Cardiac muscle cell (in vitro differentiated cells and primary cell): Measurements from ENCODE around the gene TMEM145. TPM values are rescaled to one million over a fixed set of nuclear protein-coding genes. Genes with fewer than 3 reads are reported as not detected.

Experiments used
- DNase-seq, 2 donors: peaks; one replicate each; pipeline versions ENCODE4 v3.0.0 to v3.0.0-alpha.2; 2010 to 2017; ENCODE audit warnings: low read depth in 1 of 2, low spot score in 1 of 2
- H3K27ac ChIP-seq: fragments of 200-600 bp; sonication (generic); 2 replicates; pipeline ENCODE4 v1.5.1; 2016
- H3K27me3 ChIP-seq: fragments of 200-600 bp; sonication (generic); 2 replicates; pipeline ENCODE4 v1.6.0; 2016; ENCODE audit warnings: control low read depth
- H3K36me3 ChIP-seq: fragments of 200-600 bp; sonication (generic); 2 replicates; pipeline ENCODE4 v1.5.1; 2016; ENCODE audit warnings: control low read depth
- H3K4me1 ChIP-seq: fragments of 200-600 bp; sonication (generic); 2 replicates; pipeline ENCODE4 v1.8.1; 2017; ENCODE audit warnings: low read depth, mild to moderate bottlenecking, mixed run types
- H3K4me3 ChIP-seq: fragments of 200-600 bp; sonication (generic); 2 replicates; pipeline ENCODE4 v1.5.1; 2016; ENCODE audit warnings: mild to moderate bottlenecking
- H3K9me3 ChIP-seq: fragments of 200-600 bp; sonication (generic); 2 replicates; pipeline ENCODE4 v1.5.1; 2017; ENCODE audit warnings: low read depth, mild to moderate bottlenecking, control low read depth
- polyA plus RNA-seq: library from polyadenylated mRNA; unstranded; fragments of >200 nt; fragmentation: Nextera tagmentation; extraction: Ambion mirVana; gene quantifications from 2 replicates; pipeline ENCODE4 v1.2.1, GENCODE V29; 2016
- total RNA-seq: library from RNA; depleted of rRNA; stranded (reverse); fragments of >200 nt; gene quantifications from 2 replicates; pipeline ENCODE4 v1.2.3, GENCODE V29; 2016
- TF ChIP-seq, protein P1 (sequence below): IDR thresholded peaks from 2 replicates; pipeline ENCODE4 v1.5.1; 2012; ENCODE audit warnings: low read depth, mild to moderate bottlenecking, low read length

TMEM145 gene
- total and polyA plus RNA-seq, 2 experiments from 2014 or later: 3.7 to 3.8 TPM

DNA sequence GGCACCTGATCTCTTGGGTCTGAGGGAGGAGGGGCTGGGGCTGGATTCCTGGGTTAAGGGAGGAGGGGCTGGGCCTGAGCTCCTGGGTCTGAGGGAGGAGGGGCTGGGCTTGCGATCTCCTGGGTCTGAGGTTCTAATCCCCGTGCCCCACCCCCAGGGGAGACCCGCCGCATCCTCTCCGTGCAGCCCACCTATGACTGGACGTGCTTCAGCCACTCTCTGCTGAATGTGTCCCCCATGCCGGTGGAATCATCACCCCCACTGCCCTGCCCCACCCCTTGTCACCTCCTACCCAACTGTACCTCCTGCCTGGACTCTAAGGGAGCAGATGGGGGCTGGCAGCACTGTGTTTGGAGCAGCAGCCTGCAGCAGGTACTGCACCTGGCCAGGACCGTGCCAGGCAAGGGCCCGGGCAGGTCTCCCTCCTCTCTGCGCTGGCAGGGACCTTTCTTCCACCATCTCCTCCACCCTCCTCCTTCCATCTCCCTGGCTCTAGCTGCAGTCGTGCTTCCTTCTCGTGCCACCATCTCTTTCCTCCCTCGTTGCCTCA lies 49.9 kb downstream of the TMEM145 start:
- H3K9me3 ChIP-seq: no peaks in the 10 kb centered on the region
- TF ChIP-seq, protein P1, sequence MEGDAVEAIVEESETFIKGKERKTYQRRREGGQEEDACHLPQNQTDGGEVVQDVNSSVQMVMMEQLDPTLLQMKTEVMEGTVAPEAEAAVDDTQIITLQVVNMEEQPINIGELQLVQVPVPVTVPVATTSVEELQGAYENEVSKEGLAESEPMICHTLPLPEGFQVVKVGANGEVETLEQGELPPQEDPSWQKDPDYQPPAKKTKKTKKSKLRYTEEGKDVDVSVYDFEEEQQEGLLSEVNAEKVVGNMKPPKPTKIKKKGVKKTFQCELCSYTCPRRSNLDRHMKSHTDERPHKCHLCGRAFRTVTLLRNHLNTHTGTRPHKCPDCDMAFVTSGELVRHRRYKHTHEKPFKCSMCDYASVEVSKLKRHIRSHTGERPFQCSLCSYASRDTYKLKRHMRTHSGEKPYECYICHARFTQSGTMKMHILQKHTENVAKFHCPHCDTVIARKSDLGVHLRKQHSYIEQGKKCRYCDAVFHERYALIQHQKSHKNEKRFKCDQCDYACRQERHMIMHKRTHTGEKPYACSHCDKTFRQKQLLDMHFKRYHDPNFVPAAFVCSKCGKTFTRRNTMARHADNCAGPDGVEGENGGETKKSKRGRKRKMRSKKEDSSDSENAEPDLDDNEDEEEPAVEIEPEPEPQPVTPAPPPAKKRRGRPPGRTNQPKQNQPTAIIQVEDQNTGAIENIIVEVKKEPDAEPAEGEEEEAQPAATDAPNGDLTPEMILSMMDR: no peak
- H3K36me3 ChIP-seq: peaks cover 8% of the 10 kb centered on the region
- DNase-seq: no peak
- H3K27ac ChIP-seq: no peak overlapping the region
- H3K4me3 ChIP-seq: no peak overlapping the region
- H3K4me1 ChIP-seq: peaks cover 21% of the 10 kb centered on the region
- H3K27me3 ChIP-seq: no peaks in the 10 kb centered on the region

DNA sequence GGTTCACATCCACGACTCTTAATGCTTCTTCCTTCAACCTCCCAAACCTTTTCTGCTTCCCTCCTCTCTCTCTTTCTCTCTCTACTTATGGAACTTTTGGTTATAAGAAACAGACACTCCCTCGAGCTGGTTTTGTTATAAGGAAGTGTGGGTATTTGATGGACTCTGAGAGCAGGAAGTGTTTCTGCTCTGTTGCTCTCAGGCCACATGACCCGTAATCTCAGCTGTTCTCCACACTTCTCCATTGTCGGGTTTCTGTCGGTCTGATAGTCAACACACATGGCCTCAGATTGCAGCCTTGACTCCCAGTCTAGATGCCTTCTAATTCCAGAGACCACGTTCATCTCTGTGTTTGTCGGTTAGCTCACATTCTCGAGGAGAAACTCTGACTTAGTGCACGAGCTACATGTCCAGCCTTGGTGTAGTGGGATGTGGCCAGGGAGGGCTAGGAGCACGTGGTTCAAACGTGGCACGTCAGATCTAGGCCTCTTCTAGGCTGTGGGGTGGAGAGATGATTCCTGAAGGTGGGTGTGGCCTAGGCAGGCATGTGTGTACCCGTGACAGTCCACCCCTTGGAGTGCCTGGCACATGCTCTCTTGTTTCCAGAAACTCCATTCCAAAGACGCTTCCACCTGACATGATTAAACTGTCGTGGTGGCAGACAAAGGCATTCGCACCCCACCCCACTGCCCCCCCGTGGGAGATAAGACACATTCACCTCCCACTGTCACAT lies 50.7 kb downstream of the TMEM145 start:
- Histone ChIP-seq H3K9me3 (no peaks in the 10 kb centered on the region), H3K4me3 (no peak overlapping the region), H3K36me3 (peaks cover 8% of the 10 kb centered on the region), H3K4me1 (peaks cover 21% of the 10 kb centered on the region), H3K27ac (no peak overlapping the region), H3K27me3 (no peaks in the 10 kb centered on the region)
- DNase-seq: no peak
- TF ChIP-seq, protein P1: no peak

DNA sequence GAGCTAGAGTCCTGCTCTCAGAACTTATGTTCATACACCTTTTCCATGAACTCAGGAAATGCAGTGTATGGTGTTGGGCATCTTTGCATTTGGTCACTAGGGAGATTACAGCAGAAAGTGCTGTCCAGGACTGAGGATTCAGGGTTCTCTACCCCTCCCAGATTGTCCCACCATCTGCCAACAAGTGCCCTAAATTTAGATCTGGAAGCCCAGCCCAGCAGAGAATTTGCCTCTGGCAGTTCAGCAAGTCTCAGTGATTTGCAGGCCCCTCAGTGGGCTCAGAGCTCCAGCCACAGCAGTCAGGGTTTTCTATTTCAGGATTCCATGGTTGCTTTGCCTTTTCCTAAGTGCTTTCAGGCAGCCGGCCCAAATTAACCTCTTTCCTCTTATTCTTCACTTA lies 53.6 kb downstream of the TMEM145 start:
- H3K4me1 ChIP-seq: peaks cover 21% of the 10 kb centered on the region
- peak in 1 of 2 donors; percentile 78 for DNase-seq
- no peak overlapping the region for H3K4me3 ChIP-seq

DNA sequence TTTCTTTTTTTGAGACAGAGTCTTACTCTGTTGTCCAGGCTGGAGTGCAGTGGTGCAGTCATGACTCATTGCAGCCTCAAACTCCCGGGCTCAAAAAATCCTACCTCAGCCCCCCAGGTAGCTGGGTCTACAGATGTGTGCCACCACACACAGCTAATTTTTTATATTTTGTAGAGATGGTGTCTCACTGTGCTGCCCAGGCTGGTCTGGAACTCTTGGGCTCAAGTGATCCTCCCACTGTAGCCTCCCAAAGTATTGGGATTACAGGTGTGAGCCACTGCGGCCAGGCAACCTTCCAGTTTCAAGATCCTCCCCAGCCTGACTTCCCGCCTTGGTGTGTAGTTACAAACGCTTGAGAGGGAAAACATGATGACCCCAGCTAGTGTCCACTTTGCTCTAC lies 54.8 kb downstream of the TMEM145 start:
- Histone ChIP-seq H3K4me1 (peaks cover 21% of the 10 kb centered on the region), H3K4me3 (no peak overlapping the region), H3K36me3 (peaks cover 5% of the 10 kb centered on the region), H3K9me3 (no peaks in the 10 kb centered on the region), H3K27ac (peak overlapping the region; percentile 94), H3K27me3 (no peaks in the 10 kb centered on the region)
- DNase-seq: no peak
- TF ChIP-seq, protein P1: no peak

More for the DNA sequence above, 53.6 kb downstream of the TMEM145 start:
- H3K27ac ChIP-seq: peak overlapping the region; percentile 94
- peaks cover 5% of the 10 kb centered on the region for H3K36me3 ChIP-seq
- no peaks in the 10 kb centered on the region for H3K27me3 ChIP-seq
- no peaks in the 10 kb centered on the region for H3K9me3 ChIP-seq
- TF ChIP-seq, protein P1: no peak

DNA sequence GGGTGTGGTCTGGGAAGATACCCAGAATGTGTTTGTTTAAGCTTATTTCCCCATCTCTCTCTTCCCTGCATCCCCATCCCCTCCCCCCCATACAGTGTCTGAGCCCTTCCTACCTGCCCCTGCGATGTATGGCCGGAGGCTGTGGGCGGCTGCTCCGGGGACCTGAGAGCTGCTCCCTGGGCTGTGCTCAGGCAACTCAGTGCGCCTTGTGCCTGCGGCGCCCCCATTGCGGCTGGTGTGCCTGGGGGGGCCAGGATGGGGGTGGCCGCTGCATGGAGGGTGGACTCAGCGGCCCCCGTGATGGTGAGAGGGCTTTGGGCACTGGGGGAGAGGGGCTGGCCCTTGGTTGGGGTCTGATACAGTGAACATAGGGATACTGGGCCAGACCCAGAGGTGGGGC lies 55.3 kb downstream of the TMEM145 start:
- Histone ChIP-seq H3K9me3 (no peaks in the 10 kb centered on the region), H3K27ac (no peak overlapping the region), H3K36me3 (peaks cover 3% of the 10 kb centered on the region), H3K4me1 (peaks cover 21% of the 10 kb centered on the region), H3K27me3 (no peaks in the 10 kb centered on the region), H3K4me3 (no peak overlapping the region)
- TF ChIP-seq, protein P1: no peak
- DNase-seq: no peak
